ENCODE data around the gene RTEL1.

- TF ChIP-seq CTCF (IDR thresholded peaks at IDR 0.05 in 8 of 11, conservative IDR thresholded peaks at IDR 0.05 in 3 of 11) (no peak), POLR2AphosphoS5 (IDR thresholded peaks at IDR 0.05) (peak in 1 of 3 donors; percentile 52), POLR2A (IDR thresholded peaks at IDR 0.05) (no peak)
These were observed 76.2 kb downstream of the RTEL1 start for GRCh38 chr20:63734111-63734945.
